ENCODE measurements around the gene TAOK3.

TAOK3 gene

GRCh38 chr12:118120579-118121363 is 251.9 kb downstream of the TAOK3 start:
- Histone ChIP-seq H3K4me3 (ENCODE audit: low read length) (no peak overlapping the region), H3K4me2 (ENCODE audit: low read depth, low read length) (no peak overlapping the region), H3K9ac (ENCODE audit: low read length) (no peak overlapping the region), H3F3A (ENCODE audit: insufficient read depth, low read length) (no peaks in the 10 kb centered on the region), H3K4me1 (ENCODE audit: low read length) (no peaks in the 10 kb centered on the region), H3K27me3 (replicated peaks; ENCODE audit: insufficient read depth, low read length) (no peaks in the 10 kb centered on the region), H3K9me2 (replicated peaks; ENCODE audit: insufficient read depth, low read length) (no peaks in the 10 kb centered on the region), H3K36me3 (replicated peaks; ENCODE audit: insufficient read depth, low read length) (no peaks in the 10 kb centered on the region), H4K20me1 (ENCODE audit: insufficient read depth, low read length) (no peaks in the 10 kb centered on the region), H3K9me3 (replicated peaks; ENCODE audit: insufficient read depth, low read length) (no peaks in the 10 kb centered on the region), H2AFZ (ENCODE audit: low read length) (no peak overlapping the region), H3K79me2 (ENCODE audit: low read length) (no peaks in the 10 kb centered on the region), H3K27ac (ENCODE audit: low read length) (no peak overlapping the region)
- TF ChIP-seq EZH2phosphoT487 (IDR thresholded peaks at IDR 0.05; ENCODE audit: low read length) (no peak), CTCF (IDR thresholded peaks at IDR 0.05; ENCODE audit: low read length) (peak; percentile 18; the same call in 1 of the 2 replicates)
- DNase-seq = peak; percentile 31

DNA sequence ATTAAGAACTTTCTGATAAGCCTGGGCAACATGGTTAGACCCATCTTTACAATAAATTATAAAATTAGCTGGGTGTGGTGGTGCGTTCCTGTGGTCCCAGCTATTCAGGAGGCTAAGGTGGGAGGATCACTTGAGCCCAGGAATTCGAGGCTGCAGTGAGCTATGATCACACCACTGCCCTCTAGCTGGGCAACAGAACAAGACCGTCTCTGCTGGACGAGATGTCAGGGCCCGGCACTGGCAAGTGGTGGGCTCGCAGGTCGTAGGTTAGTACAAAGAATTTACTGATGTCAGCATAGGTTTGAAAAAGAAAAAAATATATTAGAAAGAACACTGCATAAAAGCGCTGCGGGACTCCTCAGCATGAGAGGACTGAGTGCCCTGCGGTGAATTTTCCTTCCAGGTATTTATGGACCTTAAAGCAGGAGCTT is 253.2 kb downstream of the TAOK3 start:
- H4K20me1 ChIP-seq (ENCODE audit: insufficient read depth, low read length) = no peaks in the 10 kb centered on the region
- no peak for TF ChIP-seq CTCF (IDR thresholded peaks at IDR 0.05; ENCODE audit: low read length)
- TF ChIP-seq EZH2phosphoT487 (IDR thresholded peaks at IDR 0.05; ENCODE audit: low read length) = no peak
- TF ChIP-seq EZH2 (optimal IDR thresholded peaks at IDR 0.05; ENCODE audit: low read depth, low read length) = no peak
- H3F3A ChIP-seq (ENCODE audit: insufficient read depth, low read length) = no peaks in the 10 kb centered on the region
- H3K79me2 ChIP-seq (ENCODE audit: low read length) = no peaks in the 10 kb centered on the region
- no peaks in the 10 kb centered on the region for H3K27me3 ChIP-seq (replicated peaks; ENCODE audit: insufficient read depth, low read length)
- no peak for DNase-seq
- H3K9me2 ChIP-seq (replicated peaks; ENCODE audit: insufficient read depth, low read length) = no peaks in the 10 kb centered on the region
- no peak overlapping the region for H3K4me2 ChIP-seq (ENCODE audit: low read depth, low read length)
- no peak overlapping the region for H3K9ac ChIP-seq (ENCODE audit: low read length)
- no peak overlapping the region for H3K27ac ChIP-seq (ENCODE audit: low read length)
- H2AFZ ChIP-seq (ENCODE audit: low read length) = no peak overlapping the region
- H3K4me1 ChIP-seq (ENCODE audit: low read length) = no peaks in the 10 kb centered on the region
- H3K4me3 ChIP-seq (ENCODE audit: low read length) = no peak overlapping the region
- H3K36me3 ChIP-seq (replicated peaks; ENCODE audit: insufficient read depth, low read length) = no peaks in the 10 kb centered on the region
- H3K9me3 ChIP-seq (replicated peaks; ENCODE audit: insufficient read depth, low read length) = no peaks in the 10 kb centered on the region

DNA sequence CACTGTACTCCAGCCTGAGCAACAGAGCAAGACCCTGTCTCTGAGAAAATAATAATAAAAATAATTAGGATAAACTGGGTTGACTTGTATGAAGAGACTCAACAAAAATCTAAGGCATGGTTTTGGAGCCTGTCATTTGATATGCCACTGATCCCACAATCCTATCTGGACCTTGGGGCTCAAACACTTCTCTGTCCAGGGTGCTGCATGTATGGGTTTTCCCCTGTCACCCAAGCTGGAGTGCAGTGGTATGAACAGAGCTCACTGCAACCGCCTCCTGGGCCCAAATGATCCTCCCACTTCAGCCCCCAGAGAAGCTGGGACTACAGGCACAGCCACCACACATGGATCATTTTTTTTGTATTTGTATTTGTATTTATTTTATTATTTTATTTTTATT is 263.6 kb downstream of the TAOK3 start:
- no peak overlapping the region for H2AFZ ChIP-seq (ENCODE audit: low read length)
- no peaks in the 10 kb centered on the region for H3K79me2 ChIP-seq (ENCODE audit: low read length)
- DNase-seq = no peak
- H3K36me3 ChIP-seq (replicated peaks; ENCODE audit: insufficient read depth, low read length) = no peaks in the 10 kb centered on the region
- no peaks in the 10 kb centered on the region for H3F3A ChIP-seq (ENCODE audit: insufficient read depth, low read length)
- no peaks in the 10 kb centered on the region for H3K9me2 ChIP-seq (replicated peaks; ENCODE audit: insufficient read depth, low read length)
- no peak overlapping the region for H3K4me3 ChIP-seq (ENCODE audit: low read length)
- no peak overlapping the region for H3K27ac ChIP-seq (ENCODE audit: low read length)
- H3K4me1 ChIP-seq (ENCODE audit: low read length) = no peaks in the 10 kb centered on the region
- no peaks in the 10 kb centered on the region for H3K27me3 ChIP-seq (replicated peaks; ENCODE audit: insufficient read depth, low read length)
- H4K20me1 ChIP-seq (ENCODE audit: insufficient read depth, low read length) = no peaks in the 10 kb centered on the region
- H3K9me3 ChIP-seq (replicated peaks; ENCODE audit: insufficient read depth, low read length) = no peaks in the 10 kb centered on the region
- TF ChIP-seq EZH2phosphoT487 (IDR thresholded peaks at IDR 0.05; ENCODE audit: low read length) (no peak), EZH2 (optimal IDR thresholded peaks at IDR 0.05; ENCODE audit: low read depth, low read length) (no peak), CTCF (IDR thresholded peaks at IDR 0.05; ENCODE audit: low read length) (no peak)
- H3K9ac ChIP-seq (ENCODE audit: low read length) = no peak overlapping the region
- no peak overlapping the region for H3K4me2 ChIP-seq (ENCODE audit: low read depth, low read length)
